Adrenal gland (tissue), 5 donors: ENCODE data around the gene CGB1.
A peak's percentile ranks its signal among the peaks of the same experiment; 100 is the strongest.
"Not testable (repeated sequence)": the region's sequence is repeated elsewhere in the genome, so short reads cannot be mapped to it uniquely, and the experiment has no call there.

ENCODE experiments used
- CTCF ChIP-seq, 6 experiments: fragments of 450-650 bp in 4 of 6; fragments of 200-600 bp in 2 of 6; sonication (generic) in 1 of 6; IDR thresholded peaks; 1 replicate in 5 of 6; 2 replicates in 1 of 6; pipeline versions ENCODE4 v1.5.1 to v1.8.0; 2016 to 2021; ENCODE audit warnings: antibody characterized with exemption in 6 of 6, mild to moderate bottlenecking in 2 of 6, moderate library complexity in 1 of 6
- POLR2A ChIP-seq, 2 donors: fragments of 450-650 bp; IDR thresholded peaks; one replicate each; pipeline ENCODE4 v1.6.1; 2017; ENCODE audit warnings: antibody characterized with exemption in 2 of 2, mild to moderate bottlenecking in 2 of 2, moderate library complexity in 1 of 2
- donor health status: DM: no; HTN: no; CAD: no.

GRCh38 chr19:49031642-49032301 lies 4.9 kb downstream of the CGB1 start, which contains the start of gene CGB2:
- peak in 3 of 6 experiments; percentile 6 to 51 (median 20) for TF ChIP-seq CTCF (IDR thresholded peaks at IDR 0.05)
- not testable (repeated sequence) for TF ChIP-seq POLR2A (IDR thresholded peaks at IDR 0.05)
